OCI-LY1 (cell line): Measurements from ENCODE around the gene PTGFRN.

ENCODE experiments used
- H2AFZ ChIP-seq: fragments of 200-600 bp; sonication (generic), shearing (Covaris generic); 2 replicates; pipeline ENCODE4 v1.6.0; 2014; ENCODE audit warnings: antibody characterized with exemption, mild to moderate bottlenecking, low read length
- H3F3A ChIP-seq: fragments of 200-600 bp; sonication (generic), shearing (Covaris generic); 2 replicates; pipeline ENCODE4 v1.6.0; 2014; ENCODE audit warnings: mild to moderate bottlenecking, antibody characterized with exemption, low read length, moderate library complexity; ENCODE audit not compliant: insufficient read depth
- H3K27ac ChIP-seq: fragments of 200-600 bp; sonication (generic); 2 replicates; pipeline ENCODE4 v1.5.1; 2014; ENCODE audit warnings: low read length, mixed run types, mild to moderate bottlenecking, low read depth; ENCODE audit not compliant: poor library complexity, severe bottlenecking
- H3K27me3 ChIP-seq: fragments of 200-600 bp; sonication (generic); 2 replicates; pipeline ENCODE4 v1.6.0; 2014; ENCODE audit warnings: antibody characterized with exemption, mild to moderate bottlenecking, low read length, moderate library complexity; ENCODE audit not compliant: insufficient read depth
- H3K36me3 ChIP-seq: fragments of 200-600 bp; sonication (generic); 2 replicates; pipeline ENCODE4 v1.6.1; 2014; ENCODE audit warnings: mild to moderate bottlenecking, antibody characterized with exemption, low read length, moderate library complexity, mixed read lengths; ENCODE audit not compliant: insufficient read depth
- H3K4me1 ChIP-seq: fragments of 200-600 bp; sonication (generic); 2 replicates; pipeline ENCODE4 v1.5.1; 2014; ENCODE audit warnings: mild to moderate bottlenecking, low read length, moderate library complexity; ENCODE audit not compliant: insufficient read depth, severe bottlenecking
- H3K4me2 ChIP-seq: fragments of 200-600 bp; sonication (generic), shearing (Covaris generic); 2 replicates; pipeline ENCODE4 v1.6.1; 2014; ENCODE audit warnings: low read length
- H3K4me3 ChIP-seq: fragments of 200-600 bp; sonication (generic); 2 replicates; pipeline ENCODE4 v1.5.1; 2014; ENCODE audit warnings: low read length, low read depth, mild to moderate bottlenecking, mixed read lengths; ENCODE audit not compliant: poor library complexity, severe bottlenecking
- H3K79me2 ChIP-seq: fragments of 200-600 bp; shearing (Covaris generic); 2 replicates; pipeline ENCODE4 v1.6.1; 2016; ENCODE audit warnings: mixed run types, low read length, mixed read lengths; ENCODE audit not compliant: insufficient read depth
- H3K9ac ChIP-seq: fragments of 200-600 bp; sonication (generic), shearing (Covaris generic); 2 replicates; pipeline ENCODE4 v1.6.1; 2014; ENCODE audit warnings: mild to moderate bottlenecking, low read length, mixed read lengths
- H3K9me2 ChIP-seq: fragments of 200-600 bp; sonication (generic), shearing (Covaris generic); 2 replicates; pipeline ENCODE4 v1.6.1; 2014; ENCODE audit warnings: low read depth, mild to moderate bottlenecking, low read length, mixed read lengths
- H3K9me3 ChIP-seq: fragments of 200-600 bp; shearing (Covaris generic); 2 replicates; pipeline ENCODE4 v1.6.1; 2014; ENCODE audit warnings: low read length, mixed read lengths
- H4K20me1 ChIP-seq: fragments of 200-600 bp; sonication (generic), shearing (Covaris generic); 2 replicates; pipeline ENCODE4 v1.6.0; 2016; ENCODE audit warnings: mild to moderate bottlenecking, low read length; ENCODE audit not compliant: insufficient read depth
- CTCF ChIP-seq: fragments of 200-600 bp; sonication (generic), shearing (Covaris generic); IDR thresholded peaks from 2 replicates; pipeline ENCODE4 v1.5.1; 2017; ENCODE audit warnings: mild to moderate bottlenecking, antibody characterized with exemption, low read length, moderate library complexity, mixed read lengths
- EZH2 ChIP-seq: fragments of 200-600 bp; sonication (generic), shearing (Covaris generic); IDR thresholded peaks from 2 replicates; pipeline ENCODE4 v1.8.0; 2017; ENCODE audit warnings: borderline replicate concordance, mixed run types, mild to moderate bottlenecking, antibody characterized with exemption, low read length, moderate library complexity, mixed read lengths

Gene PTGFRN

GRCh38 chr1:116929961-116930592 is 20.4 kb downstream of the PTGFRN start:
- H3K9ac ChIP-seq, result no peak overlapping the region
- no peaks in the 10 kb centered on the region for H3K9me2 ChIP-seq
- no peaks in the 10 kb centered on the region for H3K4me1 ChIP-seq
- no peaks in the 10 kb centered on the region for H3F3A ChIP-seq
- H3K79me2 ChIP-seq, result no peaks in the 10 kb centered on the region
- H3K27ac ChIP-seq, result no peak overlapping the region
- no peaks in the 10 kb centered on the region for H4K20me1 ChIP-seq
- TF ChIP-seq CTCF (no peak), EZH2 (no peak)
- no peak overlapping the region for H3K4me3 ChIP-seq
- no peaks in the 10 kb centered on the region for H3K9me3 ChIP-seq
- no peak overlapping the region for H3K4me2 ChIP-seq
- H3K27me3 ChIP-seq, result no peaks in the 10 kb centered on the region
- no peak overlapping the region for H2AFZ ChIP-seq
- H3K36me3 ChIP-seq, result no peaks in the 10 kb centered on the region

- Histone ChIP-seq H2AFZ (no peak overlapping the region), H3K4me1 (no peaks in the 10 kb centered on the region), H3K4me2 (no peak overlapping the region), H3K9me2 (no peaks in the 10 kb centered on the region), H3K9ac (no peak overlapping the region), H3K27me3 (no peaks in the 10 kb centered on the region), H3K4me3 (no peak overlapping the region), H3K9me3 (no peaks in the 10 kb centered on the region), H3K36me3 (no peaks in the 10 kb centered on the region), H4K20me1 (no peaks in the 10 kb centered on the region), H3K27ac (no peak overlapping the region), H3F3A (no peaks in the 10 kb centered on the region), H3K79me2 (no peaks in the 10 kb centered on the region)
- TF ChIP-seq CTCF (no peak), EZH2 (no peak)
Observed at GRCh38 chr1:116931016-116931918, 21.6 kb downstream of the PTGFRN start.

GRCh38 chr1:116933606-116934515 is 24.1 kb downstream of the PTGFRN start:
- H3K36me3 ChIP-seq, result no peaks in the 10 kb centered on the region
- H4K20me1 ChIP-seq, result no peaks in the 10 kb centered on the region
- H3F3A ChIP-seq, result no peaks in the 10 kb centered on the region
- H3K9me3 ChIP-seq, result no peaks in the 10 kb centered on the region
- no peak overlapping the region for H3K27ac ChIP-seq
- H3K27me3 ChIP-seq, result no peaks in the 10 kb centered on the region
- no peak overlapping the region for H3K9ac ChIP-seq
- no peak for TF ChIP-seq EZH2
- no peak overlapping the region for H3K4me2 ChIP-seq
- no peak overlapping the region for H2AFZ ChIP-seq
- H3K79me2 ChIP-seq, result no peaks in the 10 kb centered on the region
- H3K4me3 ChIP-seq, result no peak overlapping the region
- H3K9me2 ChIP-seq, result no peaks in the 10 kb centered on the region
- no peaks in the 10 kb centered on the region for H3K4me1 ChIP-seq
